Stimulated activated naive CD8-positive, alpha-beta T cell treated with anti-CD3 and anti-CD28 coated beads, Interleukin-15, amount 100 ng/mL, for 72 hours (primary cell): ENCODE data around the gene REPS1.

Source experiments
- ATAC-seq: fragments of 150-1000 bp; cut with Tn5 transposase; 2 replicates; pipeline ENCODE4 v1.10.0; 2021; ENCODE audit warnings: mild to moderate bottlenecking, moderate library complexity
- DNase-seq, 2 donors: peaks; one replicate each; pipeline ENCODE4 v3.0.0; 2021 to 2022
- H3K27ac Mint-ChIP-seq, 2 donors: one replicate each; pipeline ENCODE4 v1.8.0; 2022; ENCODE audit warnings: mild to moderate bottlenecking in 2 of 2, mixed read lengths in 2 of 2, moderate library complexity in 2 of 2
- H3K27me3 Mint-ChIP-seq: one replicate; pipeline ENCODE4 v1.8.0; 2022; ENCODE audit warnings: mixed read lengths
- H3K4me1 Mint-ChIP-seq: one replicate; pipeline ENCODE4 v1.8.0; 2022; ENCODE audit warnings: mild to moderate bottlenecking, mixed read lengths
- H3K4me3 Mint-ChIP-seq, 2 donors: one replicate each; pipeline ENCODE4 v1.8.0; 2022; ENCODE audit warnings: mild to moderate bottlenecking in 2 of 2, mixed read lengths in 2 of 2, moderate library complexity in 1 of 2
- H3K9me3 Mint-ChIP-seq, 2 donors: one replicate each; pipeline ENCODE4 v1.8.0; 2022; ENCODE audit warnings: mixed read lengths in 2 of 2

Gene REPS1

GRCh38 chr6:138986578-138986977 lies 1.5 kb downstream of the REPS1 start:
- DNase-seq: no peak
- Mint-ChIP-seq H3K27me3 (no peaks in the 10 kb centered on the region), H3K27ac (peak overlapping the region; percentile 85 to 94), H3K4me3 (no peak overlapping the region), H3K9me3 (no peaks in the 10 kb centered on the region), H3K4me1 (peaks cover 19% of the 10 kb centered on the region)
- ATAC-seq: no peak

GRCh38 chr6:138981416-138981815 lies 6.6 kb downstream of the REPS1 start:
- no peak for ATAC-seq
- H3K27ac Mint-ChIP-seq: no peak overlapping the region
- H3K9me3 Mint-ChIP-seq: no peaks in the 10 kb centered on the region
- H3K4me3 Mint-ChIP-seq: no peak overlapping the region
- H3K27me3 Mint-ChIP-seq: no peaks in the 10 kb centered on the region
- no peak for DNase-seq
- peaks cover 35% of the 10 kb centered on the region for H3K4me1 Mint-ChIP-seq

GRCh38 chr6:138979813-138980668 lies 8.0 kb downstream of the REPS1 start:
- DNase-seq: no peak
- no peak overlapping the region for H3K27ac Mint-ChIP-seq
- H3K27me3 Mint-ChIP-seq: no peaks in the 10 kb centered on the region
- ATAC-seq: no peak
- H3K9me3 Mint-ChIP-seq: no peaks in the 10 kb centered on the region
- no peak overlapping the region for H3K4me3 Mint-ChIP-seq
- peaks cover 39% of the 10 kb centered on the region for H3K4me1 Mint-ChIP-seq

- Mint-ChIP-seq H3K27ac (peak overlapping the region in 1 of 2 donors; percentile 0), H3K27me3 (no peaks in the 10 kb centered on the region), H3K4me1 (peaks cover 44% of the 10 kb centered on the region), H3K4me3 (no peak overlapping the region), H3K9me3 (no peaks in the 10 kb centered on the region)
- ATAC-seq (no peak), DNase-seq (no peak)
These were observed 8.7 kb downstream of the REPS1 start for GRCh38 chr6:138979365-138979764.

GRCh38 chr6:138978229-138978628 lies 9.8 kb downstream of the REPS1 start:
- Mint-ChIP-seq H3K4me1 (peaks cover 52% of the 10 kb centered on the region), H3K9me3 (no peaks in the 10 kb centered on the region), H3K4me3 (no peak overlapping the region), H3K27ac (no peak overlapping the region), H3K27me3 (no peaks in the 10 kb centered on the region)
- DNase-seq (no peak), ATAC-seq (no peak)

- no peak for DNase-seq
- Mint-ChIP-seq H3K4me1 (peaks cover 57% of the 10 kb centered on the region), H3K27me3 (no peaks in the 10 kb centered on the region), H3K9me3 (no peaks in the 10 kb centered on the region), H3K4me3 (no peak overlapping the region), H3K27ac (no peak overlapping the region)
- no peak for ATAC-seq
These were observed 10.3 kb downstream of the REPS1 start for GRCh38 chr6:138977646-138978167.

- Mint-ChIP-seq H3K27ac (peak overlapping the region in 1 of 2 donors; percentile 4), H3K4me1 (peaks cover 61% of the 10 kb centered on the region), H3K27me3 (no peaks in the 10 kb centered on the region), H3K9me3 (no peaks in the 10 kb centered on the region), H3K4me3 (no peak overlapping the region)
- no peak for DNase-seq
- no peak for ATAC-seq
These were observed 10.8 kb downstream of the REPS1 start for GRCh38 chr6:138977242-138977641.

GRCh38 chr6:138975815-138976214 lies 12.2 kb downstream of the REPS1 start:
- no peak for DNase-seq
- H3K4me3 Mint-ChIP-seq: no peak overlapping the region
- H3K4me1 Mint-ChIP-seq: peaks cover 65% of the 10 kb centered on the region
- H3K27me3 Mint-ChIP-seq: no peaks in the 10 kb centered on the region
- no peaks in the 10 kb centered on the region for H3K9me3 Mint-ChIP-seq
- no peak for ATAC-seq
- H3K27ac Mint-ChIP-seq: no peak overlapping the region

- Mint-ChIP-seq H3K27me3 (no peaks in the 10 kb centered on the region), H3K9me3 (no peaks in the 10 kb centered on the region), H3K27ac (peak overlapping the region in 1 of 2 donors; percentile 23), H3K4me1 (peaks cover 63% of the 10 kb centered on the region), H3K4me3 (no peak overlapping the region)
- no peak for DNase-seq
- ATAC-seq: no peak
These were observed 14.4 kb downstream of the REPS1 start for GRCh38 chr6:138973466-138974153.

- no peak for DNase-seq
- H3K27ac Mint-ChIP-seq: no peak overlapping the region
- peaks cover 66% of the 10 kb centered on the region for H3K4me1 Mint-ChIP-seq
- H3K27me3 Mint-ChIP-seq: no peaks in the 10 kb centered on the region
- H3K9me3 Mint-ChIP-seq: no peaks in the 10 kb centered on the region
- no peak overlapping the region for H3K4me3 Mint-ChIP-seq
- no peak for ATAC-seq
These were observed 15.8 kb downstream of the REPS1 start for GRCh38 chr6:138972226-138972665.

- no peak overlapping the region for H3K4me3 Mint-ChIP-seq
- ATAC-seq: no peak
These were observed 16.5 kb downstream of the REPS1 start for GRCh38 chr6:138971601-138972000.

GRCh38 chr6:138970856-138971425 lies 17.1 kb downstream of the REPS1 start:
- H3K4me3 Mint-ChIP-seq: no peak overlapping the region
- peak in 1 of 2 donors; percentile 32 for DNase-seq
- H3K4me1 Mint-ChIP-seq: peaks cover 72% of the 10 kb centered on the region
- no peaks in the 10 kb centered on the region for H3K9me3 Mint-ChIP-seq
- H3K27me3 Mint-ChIP-seq: no peaks in the 10 kb centered on the region
- ATAC-seq: peak; percentile 98
- H3K27ac Mint-ChIP-seq: no peak overlapping the region

More at GRCh38 chr6:138971601-138972000, 16.5 kb downstream of the REPS1 start:
- Mint-ChIP-seq H3K27ac (no peak overlapping the region), H3K27me3 (no peaks in the 10 kb centered on the region), H3K4me1 (peaks cover 72% of the 10 kb centered on the region), H3K9me3 (no peaks in the 10 kb centered on the region)
- no peak for DNase-seq

GRCh38 chr6:138970159-138970558 lies 17.9 kb downstream of the REPS1 start:
- Mint-ChIP-seq H3K4me3 (peak overlapping the region in 1 of 2 donors; percentile 24), H3K9me3 (no peaks in the 10 kb centered on the region), H3K27ac (no peak overlapping the region), H3K27me3 (no peaks in the 10 kb centered on the region), H3K4me1 (peaks cover 69% of the 10 kb centered on the region)
- no peak for ATAC-seq
- DNase-seq: no peak

GRCh38 chr6:138966870-138967269 lies 21.2 kb downstream of the REPS1 start:
- Mint-ChIP-seq H3K27me3 (no peaks in the 10 kb centered on the region), H3K27ac (no peak overlapping the region), H3K4me1 (peaks cover 41% of the 10 kb centered on the region), H3K9me3 (no peaks in the 10 kb centered on the region), H3K4me3 (no peak overlapping the region)
- DNase-seq (no peak), ATAC-seq (no peak)

- peaks cover 32% of the 10 kb centered on the region for H3K4me1 Mint-ChIP-seq
- DNase-seq (no peak), ATAC-seq (no peak)
- H3K27me3 Mint-ChIP-seq: no peaks in the 10 kb centered on the region
- no peak overlapping the region for H3K4me3 Mint-ChIP-seq
- no peak overlapping the region for H3K27ac Mint-ChIP-seq
- H3K9me3 Mint-ChIP-seq: no peaks in the 10 kb centered on the region
These were observed 22.1 kb downstream of the REPS1 start for GRCh38 chr6:138965971-138966370.
